GM18507 (cell line): ENCODE measurements around the gene PSMD8.

Experiments
- DNase-seq: peaks from one replicate; pipeline ENCODE4 v3.0.0; 2011; ENCODE audit warnings: low read depth; ENCODE audit not compliant: insufficient read length; ENCODE audit errors: extremely low spot score
- FAIRE-seq: peaks from 2 replicates; lab custom pipeline; 2011; peaks lifted over from hg19 to GRCh38; lab: Jason Lieb, UNC

PSMD8 gene

GRCh38 chr19:38385057-38385803 lies 10.9 kb downstream of the PSMD8 start:
- DNase-seq (no peak), FAIRE-seq (no peak)

- FAIRE-seq (no peak), DNase-seq (no peak)
These were observed 11.5 kb downstream of the PSMD8 start for GRCh38 chr19:38385804-38386257.

GRCh38 chr19:38386300-38386970 lies 12.1 kb downstream of the PSMD8 start:
- FAIRE-seq (no peak), DNase-seq (no peak)

- DNase-seq (no peak), FAIRE-seq (peak; percentile 53)
These were observed 12.7 kb downstream of the PSMD8 start for GRCh38 chr19:38386971-38387549.

- DNase-seq, result peak; percentile 74
- FAIRE-seq, result peak; percentile 76
These were observed 13.4 kb downstream of the PSMD8 start, which contains the start of gene GGN for GRCh38 chr19:38387550-38388348. Gene GGN, minus strand, starts transcription at chr19:38388034. Its CDS starts 773 bp downstream, at chr19:38387261.

GRCh38 chr19:38388349-38389100 lies 14.2 kb downstream of the PSMD8 start, which contains the start of gene SPRED3:
Gene SPRED3, plus strand, starts transcription at chr19:38388697. Its CDS starts 1,606 bp downstream, at chr19:38390303.
- DNase-seq, result no peak
- no peak for FAIRE-seq

GRCh38 chr19:38389101-38389925 lies 14.9 kb downstream of the PSMD8 start:
- FAIRE-seq, result no peak

GRCh38 chr19:38389957-38390924 lies 15.9 kb downstream of the PSMD8 start:
- DNase-seq, result no peak
- FAIRE-seq, result no peak

More at GRCh38 chr19:38389101-38389925, 14.9 kb downstream of the PSMD8 start:
- DNase-seq, result no peak

GRCh38 chr19:38391911-38392464 lies 17.6 kb downstream of the PSMD8 start:
- FAIRE-seq, result no peak
- DNase-seq, result no peak

- FAIRE-seq, result no peak
- no peak for DNase-seq
These were observed 18.4 kb downstream of the PSMD8 start for GRCh38 chr19:38392707-38393308.

GRCh38 chr19:38394488-38394887 lies 20.1 kb downstream of the PSMD8 start:
- FAIRE-seq (no peak), DNase-seq (no peak)

GRCh38 chr19:38395381-38396114 lies 21.2 kb downstream of the PSMD8 start:
- DNase-seq (no peak), FAIRE-seq (no peak)

GRCh38 chr19:38399081-38399480 lies 24.7 kb downstream of the PSMD8 start:
- FAIRE-seq (no peak), DNase-seq (no peak)

GRCh38 chr19:38399537-38399936 lies 25.2 kb downstream of the PSMD8 start:
- DNase-seq, result no peak
- no peak for FAIRE-seq

- FAIRE-seq (no peak), DNase-seq (no peak)
These were observed 26.0 kb downstream of the PSMD8 start for GRCh38 chr19:38400361-38400760.

- DNase-seq, result no peak
- FAIRE-seq, result no peak
These were observed 26.8 kb downstream of the PSMD8 start for GRCh38 chr19:38401148-38401547.
